OCI-LY3 (cell line): ENCODE data around the gene MYCT1.

Experiments
- H2AFZ ChIP-seq: fragments of 200-600, 300-600 bp; shearing (Covaris generic); 2 replicates; pipeline ENCODE4 v1.6.0; 2014; ENCODE audit warnings: antibody characterized with exemption, low read depth, low read length
- H3K27ac ChIP-seq: fragments of 200-600, 300-600 bp; sonication (generic); 2 replicates; pipeline ENCODE4 v1.5.1; 2014; ENCODE audit warnings: mild to moderate bottlenecking, low read length, moderate library complexity, mixed read lengths
- H3K27me3 ChIP-seq: fragments of 200-600, 300-600 bp; sonication (generic); 2 replicates; pipeline ENCODE4 v1.6.1; 2014; ENCODE audit warnings: low read depth, low read length, mixed read lengths
- H3K36me3 ChIP-seq: fragments of 200-600, 300-600 bp; sonication (generic); replicated peaks from 2 replicates; pipeline ENCODE3; 2014; ENCODE audit warnings: low read depth, low read length, mixed read lengths
- H3K4me1 ChIP-seq: fragments of 300-600, 200-600 bp; sonication (generic); 2 replicates; pipeline ENCODE4 v1.6.1; 2014; ENCODE audit warnings: low read length, mixed read lengths
- H3K4me2 ChIP-seq: fragments of 200-600, 300-600 bp; sonication (generic); 2 replicates; pipeline ENCODE4 v1.6.1; 2014; ENCODE audit warnings: low read length, mixed read lengths
- H3K4me3 ChIP-seq: fragments of 300-600, 200-600 bp; sonication (generic); 2 replicates; pipeline ENCODE4 v1.5.1; 2014; ENCODE audit warnings: antibody characterized with exemption, mild to moderate bottlenecking, low read length, moderate library complexity
- H3K79me2 ChIP-seq: fragments of 300-600, 200-600 bp; shearing (Covaris generic); 2 replicates; pipeline ENCODE4 v1.6.1; 2014; ENCODE audit warnings: mild to moderate bottlenecking, low read length, mixed read lengths
- H3K9ac ChIP-seq: fragments of 300-600, 200-600 bp; shearing (Covaris generic); 2 replicates; pipeline ENCODE4 v1.6.0; 2014; ENCODE audit warnings: mild to moderate bottlenecking, low read length, moderate library complexity
- H3K9me3 ChIP-seq: fragments of 200-600, 300-600 bp; shearing (Covaris generic); 2 replicates; pipeline ENCODE4 v1.6.1; 2014; ENCODE audit warnings: low read length, mixed read lengths; ENCODE audit not compliant: insufficient read depth
- H4K20me1 ChIP-seq: fragments of 200-600, 300-600 bp; sonication (generic); 2 replicates; pipeline ENCODE4 v1.6.1; 2016; ENCODE audit warnings: low read length, mixed read lengths; ENCODE audit not compliant: insufficient read depth
- CTCF ChIP-seq: fragments of 200-600, 300-600 bp; sonication (generic); IDR thresholded peaks from 2 replicates; pipeline ENCODE4 v1.5.1; 2014; ENCODE audit warnings: antibody characterized with exemption, low read length, low read depth
- EZH2phosphoT487 ChIP-seq: fragments of 200-600 bp; shearing (Covaris generic); IDR thresholded peaks from 2 replicates; pipeline ENCODE4 v1.6.1; 2018; ENCODE audit warnings: antibody characterized with exemption, mixed run types, low read depth

The MYCT1 gene

GRCh38 chr6:152716322-152716721, 18.6 kb downstream of the MYCT1 start:
- TF ChIP-seq CTCF (no peak), EZH2phosphoT487 (no peak)
- Histone ChIP-seq H3K79me2 (no peaks in the 10 kb centered on the region), H3K4me1 (no peaks in the 10 kb centered on the region), H2AFZ (no peak overlapping the region), H3K9me3 (no peaks in the 10 kb centered on the region), H3K27me3 (no peaks in the 10 kb centered on the region), H3K36me3 (no peaks in the 10 kb centered on the region), H3K27ac (no peak overlapping the region), H3K9ac (no peak overlapping the region), H3K4me3 (no peak overlapping the region), H3K4me2 (no peak overlapping the region), H4K20me1 (no peaks in the 10 kb centered on the region)

- Histone ChIP-seq H4K20me1 (no peaks in the 10 kb centered on the region), H3K27me3 (no peaks in the 10 kb centered on the region), H3K4me3 (no peak overlapping the region), H3K9me3 (no peaks in the 10 kb centered on the region), H3K36me3 (no peaks in the 10 kb centered on the region), H3K9ac (no peak overlapping the region), H2AFZ (no peak overlapping the region), H3K27ac (no peak overlapping the region), H3K4me1 (no peaks in the 10 kb centered on the region), H3K79me2 (no peaks in the 10 kb centered on the region), H3K4me2 (no peak overlapping the region)
- no peak for TF ChIP-seq CTCF
- TF ChIP-seq EZH2phosphoT487 = no peak
Measured at GRCh38 chr6:152720974-152721373, 23.3 kb downstream of the MYCT1 start.

- H3K4me2 ChIP-seq = no peak overlapping the region
- H2AFZ ChIP-seq = no peak overlapping the region
- H3K4me1 ChIP-seq = no peaks in the 10 kb centered on the region
- no peaks in the 10 kb centered on the region for H3K9me3 ChIP-seq
- no peaks in the 10 kb centered on the region for H4K20me1 ChIP-seq
- H3K36me3 ChIP-seq = no peaks in the 10 kb centered on the region
- H3K4me3 ChIP-seq = no peak overlapping the region
- H3K79me2 ChIP-seq = no peaks in the 10 kb centered on the region
- no peak overlapping the region for H3K27ac ChIP-seq
- TF ChIP-seq EZH2phosphoT487 = no peak
- no peak for TF ChIP-seq CTCF
- H3K27me3 ChIP-seq = no peaks in the 10 kb centered on the region
- H3K9ac ChIP-seq = no peak overlapping the region
Measured at GRCh38 chr6:152721956-152722355, 24.3 kb downstream of the MYCT1 start.

- H3K27ac ChIP-seq = no peak overlapping the region
- no peak overlapping the region for H3K4me3 ChIP-seq
- H3K4me2 ChIP-seq = no peak overlapping the region
- no peaks in the 10 kb centered on the region for H3K27me3 ChIP-seq
- no peaks in the 10 kb centered on the region for H3K4me1 ChIP-seq
- no peak for TF ChIP-seq EZH2phosphoT487
- TF ChIP-seq CTCF = no peak
- no peaks in the 10 kb centered on the region for H3K36me3 ChIP-seq
- H3K79me2 ChIP-seq = no peaks in the 10 kb centered on the region
- no peaks in the 10 kb centered on the region for H3K9me3 ChIP-seq
- no peaks in the 10 kb centered on the region for H4K20me1 ChIP-seq
- no peak overlapping the region for H2AFZ ChIP-seq
- H3K9ac ChIP-seq = no peak overlapping the region
Measured at GRCh38 chr6:152723398-152723797, 25.7 kb downstream of the MYCT1 start.
